GM12892 (cell line): ENCODE data around the gene SIRT4.

Source experiments
- POLR2A ChIP-seq: IDR thresholded peaks from 2 replicates; pipeline ENCODE4 v1.6.1; 2011; ENCODE audit warnings: low read depth, low read length, control low read depth
- POLR2AphosphoS5 ChIP-seq: IDR thresholded peaks from 2 replicates; pipeline ENCODE4 v1.6.1; 2011; ENCODE audit warnings: low read depth, low read length, control low read depth
- TAF1 ChIP-seq: IDR thresholded peaks from 2 replicates; pipeline ENCODE4 v1.6.1; 2011; ENCODE audit warnings: low read depth, mild to moderate bottlenecking, control low read depth, low read length, borderline replicate concordance

GRCh38 chr12:120350576-120351350 is 48.6 kb downstream of the SIRT4 start:
- no peak for TF ChIP-seq POLR2A
- no peak for TF ChIP-seq POLR2AphosphoS5
- TF ChIP-seq TAF1: no peak
